Sigmoid colon (tissue), 4 donors: Measurements from ENCODE around the gene ST14.

Source experiments
- POLR2A ChIP-seq, 2 donors: fragments of 450-650 bp; IDR thresholded peaks; one replicate each; pipeline ENCODE4 v1.6.1; 2016; ENCODE audit warnings: antibody characterized with exemption in 2 of 2, mild to moderate bottlenecking in 2 of 2, moderate library complexity in 2 of 2
- POLR2AphosphoS5 ChIP-seq, 4 donors: sonication (generic); formaldehyde crosslinking; IDR thresholded peaks; one replicate each; pipeline ENCODE4 v1.6.1; 2017; ENCODE audit warnings: antibody characterized with exemption in 4 of 4
- TF ChIP-seq, protein P1 (sequence below), 4 experiments: fragments of 450-650 bp in 3 of 4; fragments of 200-600 bp in 1 of 4; IDR thresholded peaks; one replicate each; pipeline ENCODE4 v1.5.1; 2016 to 2019; ENCODE audit warnings: antibody characterized with exemption in 4 of 4, mild to moderate bottlenecking in 3 of 4, moderate library complexity in 2 of 4

DNA sequence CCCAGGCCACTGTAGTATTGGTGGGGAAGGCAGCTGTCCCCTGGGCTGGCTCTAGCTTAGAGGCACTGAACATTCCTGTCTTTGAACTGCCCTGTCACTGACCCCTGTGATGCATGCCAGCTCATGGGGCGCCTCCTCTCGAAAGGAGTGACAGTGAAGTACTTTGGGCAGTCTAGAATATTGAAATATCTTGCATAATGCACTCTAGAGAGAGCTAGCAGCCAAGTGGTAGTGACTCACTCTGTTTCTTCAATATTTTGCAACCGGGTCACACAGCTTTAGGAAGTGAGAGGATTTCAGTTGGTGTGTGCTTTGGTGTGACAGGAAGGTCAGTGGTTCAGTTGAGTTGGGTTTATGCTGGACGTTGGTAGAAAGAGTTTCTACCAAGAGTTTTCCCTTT lies 35.5 kb upstream of the ST14 start:
- TF ChIP-seq POLR2A (IDR thresholded peaks at IDR 0.05) (no peak), POLR2AphosphoS5 (IDR thresholded peaks at IDR 0.05) (peak; percentile 27 to 72 (median 43))
- TF ChIP-seq, protein P1, sequence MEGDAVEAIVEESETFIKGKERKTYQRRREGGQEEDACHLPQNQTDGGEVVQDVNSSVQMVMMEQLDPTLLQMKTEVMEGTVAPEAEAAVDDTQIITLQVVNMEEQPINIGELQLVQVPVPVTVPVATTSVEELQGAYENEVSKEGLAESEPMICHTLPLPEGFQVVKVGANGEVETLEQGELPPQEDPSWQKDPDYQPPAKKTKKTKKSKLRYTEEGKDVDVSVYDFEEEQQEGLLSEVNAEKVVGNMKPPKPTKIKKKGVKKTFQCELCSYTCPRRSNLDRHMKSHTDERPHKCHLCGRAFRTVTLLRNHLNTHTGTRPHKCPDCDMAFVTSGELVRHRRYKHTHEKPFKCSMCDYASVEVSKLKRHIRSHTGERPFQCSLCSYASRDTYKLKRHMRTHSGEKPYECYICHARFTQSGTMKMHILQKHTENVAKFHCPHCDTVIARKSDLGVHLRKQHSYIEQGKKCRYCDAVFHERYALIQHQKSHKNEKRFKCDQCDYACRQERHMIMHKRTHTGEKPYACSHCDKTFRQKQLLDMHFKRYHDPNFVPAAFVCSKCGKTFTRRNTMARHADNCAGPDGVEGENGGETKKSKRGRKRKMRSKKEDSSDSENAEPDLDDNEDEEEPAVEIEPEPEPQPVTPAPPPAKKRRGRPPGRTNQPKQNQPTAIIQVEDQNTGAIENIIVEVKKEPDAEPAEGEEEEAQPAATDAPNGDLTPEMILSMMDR (IDR thresholded peaks at IDR 0.05): no peak
